GM12878 (cell line): ENCODE measurements around the gene DPH1. TPM values are rescaled to one million over a fixed set of nuclear protein-coding genes. Genes with fewer than 3 reads are reported as not detected.
A peak's percentile ranks its signal among the peaks of the same experiment; 100 is the strongest.

Experiments used
- ATAC-seq: fragments of 200-7000 bp; cut with Tn5 transposase; 3 replicates; pipeline ENCODE4 v1.9.1; 2020; ENCODE audit warnings: mild to moderate bottlenecking, moderate library complexity
- BruUV-seq: library from RNA; stranded (reverse); fragments of 400-500 nt; replicated peaks from 2 replicates; lab custom pipeline; 2021; lab: Mats Ljungman, UMichigan
- CTCF ChIA-PET: fragments of 300-600 bp; sonication (Branson Sonifier 250); formaldehyde crosslinking; extraction: SDS; loops from one replicate; lab custom pipeline; 2021; ENCODE audit warnings: inconsistent platforms; lab: Yijun Ruan, JAX
- POLR2A ChIA-PET: fragments of 350-600 bp; formaldehyde crosslinking; extraction: SDS; loops from one replicate; lab custom pipeline; 2021; ENCODE audit warnings: inconsistent platforms; lab: Charles Lee
- RAD21 ChIA-PET: fragments of 300-600 bp; sonication (Branson Sonifier 250); formaldehyde crosslinking; loops from one replicate; lab custom pipeline; 2023; ENCODE audit warnings: antibody characterized with exemption; ENCODE audit not compliant: unreplicated experiment; lab: Charles Lee
- SMC1A ChIA-PET: fragments of 300-600 bp; sonication (Branson Sonifier 250); formaldehyde crosslinking; loops from one replicate; lab custom pipeline; 2023; ENCODE audit not compliant: unreplicated experiment, uncharacterized antibody; lab: Charles Lee
- DNase-seq: peaks from one replicate; pipeline ENCODE4 v3.0.0-alpha.2; 2011; ENCODE audit warnings: low read depth, low spot score
- FAIRE-seq: peaks from 3 replicates; lab custom pipeline; 2011; peaks lifted over from hg19 to GRCh38; lab: Jason Lieb, UNC
- H2AFZ ChIP-seq: 2 replicates; pipeline ENCODE4 v1.6.0; 2011; ENCODE audit warnings: low read depth, low read length, control low read depth; ENCODE audit not compliant: control insufficient read depth
- H3K27ac ChIP-seq: 2 replicates; pipeline ENCODE4 v1.5.1; 2011; ENCODE audit warnings: control low read depth; ENCODE audit not compliant: control insufficient read depth, insufficient read depth
- H3K27me3 ChIP-seq, 2 experiments: replicated peaks in 1 of 2; 2 replicates each; pipeline versions ENCODE4 v1.6.0 to v1.6.1; 2011; ENCODE audit warnings: low read length in 1 of 2; ENCODE audit not compliant: control insufficient read depth in 2 of 2, insufficient read depth in 2 of 2
- H3K36me3 ChIP-seq, 2 experiments: 2 replicates each; pipeline ENCODE4 v1.5.1; 2011; ENCODE audit warnings: low read length in 1 of 2; ENCODE audit not compliant: control insufficient read depth in 2 of 2, insufficient read depth in 2 of 2
- H3K4me1 ChIP-seq: 2 replicates; pipeline ENCODE4 v1.6.1; 2011; ENCODE audit warnings: mild to moderate bottlenecking, low read length, moderate library complexity, mixed read lengths; ENCODE audit not compliant: control insufficient read depth, insufficient read depth
- H3K4me2 ChIP-seq: 2 replicates; pipeline ENCODE4 v1.6.0; 2011; ENCODE audit warnings: control low read depth; ENCODE audit not compliant: control insufficient read depth, insufficient read depth
- H3K4me3 ChIP-seq: fragments of 200-600 bp; sonication (generic); 2 replicates; pipeline ENCODE4 v1.5.1; 2016
- H3K79me2 ChIP-seq: 2 replicates; pipeline ENCODE4 v1.6.0; 2011; ENCODE audit warnings: low read length; ENCODE audit not compliant: control insufficient read depth, insufficient read depth
- H3K9ac ChIP-seq: 2 replicates; pipeline ENCODE4 v1.8.0; 2011; ENCODE audit warnings: low read length, control low read depth, mixed read lengths; ENCODE audit not compliant: control insufficient read depth, insufficient read depth
- H3K9me3 ChIP-seq: replicated peaks from 3 replicates; pipeline ENCODE4 v1.5.1; 2011; ENCODE audit warnings: mild to moderate bottlenecking, low read length; ENCODE audit not compliant: control insufficient read depth, insufficient read depth
- H4K20me1 ChIP-seq: 2 replicates; pipeline ENCODE4 v1.6.0; 2011; ENCODE audit not compliant: control insufficient read depth, insufficient read depth
- IKZF2 ChIP-seq, 2 experiments: fragments of 450-650 bp; IDR thresholded peaks; 2 replicates each; pipeline ENCODE4 v1.6.1; 2017; ENCODE audit warnings: mild to moderate bottlenecking in 2 of 2, moderate library complexity in 2 of 2
- IRF3 ChIP-seq: fragments of 450-650 bp; IDR thresholded peaks from 2 replicates; pipeline ENCODE4 v1.6.1; 2014; ENCODE audit warnings: mild to moderate bottlenecking
- JUNB ChIP-seq: IDR thresholded peaks from 2 replicates; pipeline ENCODE4 v1.6.1; 2016; ENCODE audit warnings: antibody characterized with exemption, mild to moderate bottlenecking
- NFIC ChIP-seq: IDR thresholded peaks from 2 replicates; pipeline ENCODE4 v1.6.1; 2012; ENCODE audit warnings: low read depth, mild to moderate bottlenecking, inconsistent platforms, low read length, moderate library complexity
- RBBP5 ChIP-seq: fragments of 200-600 bp; sonication (generic); conservative IDR thresholded peaks from 2 replicates; pipeline ENCODE4 v1.6.1; 2016
- SMARCA5 ChIP-seq: fragments of 450-650 bp; IDR thresholded peaks from 2 replicates; pipeline ENCODE4 v1.6.1; 2017; ENCODE audit warnings: mild to moderate bottlenecking
- SP1 ChIP-seq: IDR thresholded peaks from one replicate; pipeline ENCODE4 v1.6.1; 2011; ENCODE audit warnings: low read depth, low read length
- SRF ChIP-seq, 2 experiments: IDR thresholded peaks; 2 replicates each; pipeline ENCODE4 v1.6.1; 2011; ENCODE audit warnings: low read depth in 2 of 2, low read length in 2 of 2, mild to moderate bottlenecking in 1 of 2, moderate library complexity in 1 of 2
- STAT1 ChIP-seq: fragments of 450-650 bp; conservative IDR thresholded peaks from 2 replicates; pipeline ENCODE4 v1.6.1; 2014; ENCODE audit warnings: antibody characterized with exemption, mild to moderate bottlenecking
- TAF1 ChIP-seq: IDR thresholded peaks from 2 replicates; pipeline ENCODE4 v1.6.1; 2011; ENCODE audit warnings: mild to moderate bottlenecking, low read depth, low read length, borderline replicate concordance
- WGBS: methylation state at CpG from one replicate; pipeline ENCODE4 v1.1.6; 2016; ENCODE audit warnings: low lambda C conversion rate; ENCODE audit not compliant: insufficient replicate concordance, insufficient coverage; ENCODE audit errors: missing lambda C conversion rate; 5-methylcytosine and 5-hydroxymethylcytosine counted together
- in situ Hi-C: fragments of 300-500 bp; cut with MboI; formaldehyde crosslinking; loops from 9 replicates; pipeline ENCODE4 v1.14.3; 2018; ENCODE audit warnings: mixed read lengths
- intact Hi-C: fragments of 100-400 bp; cut with micrococcal nuclease; formaldehyde crosslinking; loops from one replicate; pipeline ENCODE4 v1.14.2; 2022; ENCODE audit not compliant: unreplicated experiment
- polyA plus RNA-seq, 11 experiments: library from polyadenylated mRNA; depleted of rRNA in 4 of 11; unstranded in 6 of 11; stranded (reverse) in 5 of 11; fragments of >200 nt; fragmentation: Nextera tagmentation in 4 of 11; fragmentation: Illumina TruSeq in 1 of 11; extraction: Ambion mirVana in 4 of 11; extraction: Trizol in 1 of 11; gene quantifications; 1 replicate in 1 of 11; 2 replicates in 10 of 11; pipeline versions ENCODE4 v1.2.1 to v1.2.3, GENCODE V29; 2011 to 2016; ENCODE audit warnings: inconsistent platforms in 2 of 11, missing spikeins in 2 of 11, low read depth in 1 of 11
- total RNA-seq, 4 experiments: library from RNA; depleted of rRNA in 3 of 4; stranded (reverse); fragments of >200 nt in 3 of 4; fragmentation: Illumina TruSeq in 1 of 4; extraction: Trizol in 1 of 4; gene quantifications; 2 replicates each; pipeline versions ENCODE4 v1.2.1 to v1.2.3, GENCODE V29; 2013 to 2021
- TF ChIP-seq, protein P1 (sequence below): fragments of 450-650 bp; formaldehyde crosslinking; IDR thresholded peaks from 2 replicates; pipeline ENCODE4 v1.4.0; 2020; ENCODE audit warnings: mild to moderate bottlenecking, moderate library complexity
- TF ChIP-seq, protein P2 (sequence below): IDR thresholded peaks from 2 replicates; pipeline ENCODE4 v1.6.1; 2012; ENCODE audit warnings: mild to moderate bottlenecking, low read depth, low read length

The DPH1 gene
- total and polyA plus RNA-seq, 10 of the 15 experiments (the other 5 are each of a cell fraction or from before 2014, with no cell fraction given), result 0.29 to 33.6 (median 20.2) TPM

DNA sequence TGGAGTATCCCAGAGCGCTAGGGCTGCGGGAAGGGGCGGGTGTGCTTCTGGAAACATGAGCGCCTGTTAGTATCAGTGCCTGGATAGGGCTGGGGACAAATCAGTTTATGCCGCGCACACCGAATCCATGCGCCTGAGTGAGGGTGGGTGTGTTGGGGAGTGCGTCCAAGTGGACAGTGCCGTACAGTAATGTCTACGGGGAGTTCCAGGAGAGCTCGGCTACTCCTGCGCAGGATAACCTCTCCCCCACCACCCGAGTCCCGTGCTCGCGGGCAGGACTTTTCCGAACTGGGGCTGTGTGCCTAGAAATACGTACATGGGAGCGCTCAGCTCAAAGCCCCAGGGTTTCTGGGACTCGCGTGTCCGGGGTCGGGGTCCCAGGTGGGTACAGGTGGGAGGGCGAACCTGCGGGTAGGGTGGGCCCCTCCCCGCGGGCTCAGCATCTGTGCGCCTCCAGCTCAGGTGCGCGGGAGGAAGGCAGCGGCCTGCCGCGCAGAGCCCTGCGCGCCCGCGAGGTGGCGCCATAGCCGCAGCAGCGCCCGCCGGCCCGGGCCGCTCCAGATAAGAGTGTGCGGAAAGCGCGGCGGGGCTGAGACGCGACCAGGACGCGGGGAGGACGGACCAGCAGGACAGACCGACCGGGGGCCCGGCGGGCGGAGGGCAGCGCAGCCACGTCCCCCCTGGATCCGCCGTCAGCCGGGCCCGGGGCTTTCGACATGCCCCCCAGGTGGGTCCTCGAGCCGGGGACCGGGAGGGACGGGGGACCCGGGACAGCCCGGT lies 24.7 kb downstream of the DPH1 start, which contains the start of gene HIC1:
HIC1 (plus strand) TSS at position 592 of the 780 bp plus-strand sequence. CDS start 1,588 bp downstream, outside the sequence.
- peak within 1 kb of the TSS; percentile 99 for H3K4me2 ChIP-seq
- H3K9me3 ChIP-seq, result no peaks in the 10 kb centered on the region; the same call in 2 of the 3 replicates
- intact Hi-C loops, result loop anchor here (1.0 to 5.0 kb wide), 4 partner anchors 38 to 283 kb away; partner anchors contain the start of genes SGSM2 and TSR1
- ChIA-PET CTCF (interaction anchor here (0.5 to 8.4 kb wide), 41 partner anchors 15 to 362 kb away, joined by 3 to 265 read pairs (median 4); no protein-coding TSS in a partner anchor), SMC1A (interaction anchor here (0.8 to 8.6 kb wide), 18 partner anchors 14 to 228 kb away, joined by 3 to 141 read pairs (median 4); no protein-coding TSS in a partner anchor), POLR2A (interaction anchor here (0.6 to 6.7 kb wide), 14 partner anchors 11 to 225 kb away, joined by 3 to 61 read pairs (median 4); no protein-coding TSS in a partner anchor), RAD21 (interaction anchor here (0.6 to 8.4 kb wide), 35 partner anchors 10 to 362 kb away, joined by 3 to 271 read pairs (median 6); partner anchors contain the start of genes SERPINF1 and TSR1)
- ATAC-seq (peak; percentile 70), DNase-seq (no peak), FAIRE-seq (peak; percentile 87)
- H3K9ac ChIP-seq, result peak within 1 kb of the TSS; percentile 89
- in situ Hi-C loops, result loop anchor here (5.0 kb wide), 1 partner anchor 298 kb away; no protein-coding TSS in a partner anchor
- no peaks in the 10 kb centered on the region for H4K20me1 ChIP-seq
- peaks cover 14% of the 10 kb centered on the region for H3K4me1 ChIP-seq
- 7% methylated on average over 52 of the region's 72 CpGs for WGBS
- H3K4me3 ChIP-seq, result peak within 1 kb of the TSS; percentile 95
- peaks cover 2 to 13% of the 10 kb centered on the region in 2 experiments; a peak in 3 of 4 replicates for H3K36me3 ChIP-seq
- H2AFZ ChIP-seq, result peak within 1 kb of the TSS; percentile 56
- peaks cover 2% of the 10 kb centered on the region in 2 experiments; a peak in 3 of 4 replicates for H3K27me3 ChIP-seq
- H3K79me2 ChIP-seq, result peaks cover 53% of the 10 kb centered on the region
- BruUV-seq, result no TSS peak
- H3K27ac ChIP-seq, result peak within 1 kb of the TSS; percentile 84
- TF ChIP-seq, protein P1, sequence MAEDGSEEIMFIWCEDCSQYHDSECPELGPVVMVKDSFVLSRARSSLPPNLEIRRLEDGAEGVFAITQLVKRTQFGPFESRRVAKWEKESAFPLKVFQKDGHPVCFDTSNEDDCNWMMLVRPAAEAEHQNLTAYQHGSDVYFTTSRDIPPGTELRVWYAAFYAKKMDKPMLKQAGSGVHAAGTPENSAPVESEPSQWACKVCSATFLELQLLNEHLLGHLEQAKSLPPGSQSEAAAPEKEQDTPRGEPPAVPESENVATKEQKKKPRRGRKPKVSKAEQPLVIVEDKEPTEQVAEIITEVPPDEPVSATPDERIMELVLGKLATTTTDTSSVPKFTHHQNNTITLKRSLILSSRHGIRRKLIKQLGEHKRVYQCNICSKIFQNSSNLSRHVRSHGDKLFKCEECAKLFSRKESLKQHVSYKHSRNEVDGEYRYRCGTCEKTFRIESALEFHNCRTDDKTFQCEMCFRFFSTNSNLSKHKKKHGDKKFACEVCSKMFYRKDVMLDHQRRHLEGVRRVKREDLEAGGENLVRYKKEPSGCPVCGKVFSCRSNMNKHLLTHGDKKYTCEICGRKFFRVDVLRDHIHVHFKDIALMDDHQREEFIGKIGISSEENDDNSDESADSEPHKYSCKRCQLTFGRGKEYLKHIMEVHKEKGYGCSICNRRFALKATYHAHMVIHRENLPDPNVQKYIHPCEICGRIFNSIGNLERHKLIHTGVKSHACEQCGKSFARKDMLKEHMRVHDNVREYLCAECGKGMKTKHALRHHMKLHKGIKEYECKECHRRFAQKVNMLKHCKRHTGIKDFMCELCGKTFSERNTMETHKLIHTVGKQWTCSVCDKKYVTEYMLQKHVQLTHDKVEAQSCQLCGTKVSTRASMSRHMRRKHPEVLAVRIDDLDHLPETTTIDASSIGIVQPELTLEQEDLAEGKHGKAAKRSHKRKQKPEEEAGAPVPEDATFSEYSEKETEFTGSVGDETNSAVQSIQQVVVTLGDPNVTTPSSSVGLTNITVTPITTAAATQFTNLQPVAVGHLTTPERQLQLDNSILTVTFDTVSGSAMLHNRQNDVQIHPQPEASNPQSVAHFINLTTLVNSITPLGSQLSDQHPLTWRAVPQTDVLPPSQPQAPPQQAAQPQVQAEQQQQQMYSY (CRISPR knock-in tag), result no peak
- TF ChIP-seq, protein P2, sequence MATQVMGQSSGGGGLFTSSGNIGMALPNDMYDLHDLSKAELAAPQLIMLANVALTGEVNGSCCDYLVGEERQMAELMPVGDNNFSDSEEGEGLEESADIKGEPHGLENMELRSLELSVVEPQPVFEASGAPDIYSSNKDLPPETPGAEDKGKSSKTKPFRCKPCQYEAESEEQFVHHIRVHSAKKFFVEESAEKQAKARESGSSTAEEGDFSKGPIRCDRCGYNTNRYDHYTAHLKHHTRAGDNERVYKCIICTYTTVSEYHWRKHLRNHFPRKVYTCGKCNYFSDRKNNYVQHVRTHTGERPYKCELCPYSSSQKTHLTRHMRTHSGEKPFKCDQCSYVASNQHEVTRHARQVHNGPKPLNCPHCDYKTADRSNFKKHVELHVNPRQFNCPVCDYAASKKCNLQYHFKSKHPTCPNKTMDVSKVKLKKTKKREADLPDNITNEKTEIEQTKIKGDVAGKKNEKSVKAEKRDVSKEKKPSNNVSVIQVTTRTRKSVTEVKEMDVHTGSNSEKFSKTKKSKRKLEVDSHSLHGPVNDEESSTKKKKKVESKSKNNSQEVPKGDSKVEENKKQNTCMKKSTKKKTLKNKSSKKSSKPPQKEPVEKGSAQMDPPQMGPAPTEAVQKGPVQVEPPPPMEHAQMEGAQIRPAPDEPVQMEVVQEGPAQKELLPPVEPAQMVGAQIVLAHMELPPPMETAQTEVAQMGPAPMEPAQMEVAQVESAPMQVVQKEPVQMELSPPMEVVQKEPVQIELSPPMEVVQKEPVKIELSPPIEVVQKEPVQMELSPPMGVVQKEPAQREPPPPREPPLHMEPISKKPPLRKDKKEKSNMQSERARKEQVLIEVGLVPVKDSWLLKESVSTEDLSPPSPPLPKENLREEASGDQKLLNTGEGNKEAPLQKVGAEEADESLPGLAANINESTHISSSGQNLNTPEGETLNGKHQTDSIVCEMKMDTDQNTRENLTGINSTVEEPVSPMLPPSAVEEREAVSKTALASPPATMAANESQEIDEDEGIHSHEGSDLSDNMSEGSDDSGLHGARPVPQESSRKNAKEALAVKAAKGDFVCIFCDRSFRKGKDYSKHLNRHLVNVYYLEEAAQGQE, result 0 out of 2 replicates have a peak, but pooled peaks have one; percentile 33
- TF ChIP-seq SRF (IDR thresholded peaks at IDR 0.05; ENCODE audit: low read depth in 2 of 2, low read length in 2 of 2) (no peak), TAF1 (peak; percentile 54; the same call in 1 of the 2 replicates), IKZF2 (IDR thresholded peaks at IDR 0.05) (peak in 1 of 2 experiments; percentile 39; a peak in 3 of 4 replicates), RBBP5 (no peak), STAT1 (no peak), SP1 (no peak), NFIC (no peak), SMARCA5 (peak; percentile 97), JUNB (no peak), IRF3 (no peak)
